DND-41 (cell line): Measurements from ENCODE around the gene CEP63.

ENCODE experiments used
- ATAC-seq: fragments of 200-7000 bp; cut with Tn5 transposase; 3 replicates; pipeline ENCODE4 v1.9.1; 2021; ENCODE audit warnings: low read depth; ENCODE audit not compliant: insufficient read depth
- DNase-seq: peaks from one replicate; pipeline ENCODE4 v3.0.0-alpha.2; 2020
- H2AFZ ChIP-seq: 2 replicates; pipeline ENCODE4 v1.6.0; 2012; ENCODE audit warnings: low read depth, low read length
- H3K27ac ChIP-seq: 2 replicates; pipeline ENCODE4 v1.5.1; 2012; ENCODE audit warnings: low read length, inconsistent platforms
- H3K27me3 ChIP-seq: fragments of 200-600 bp; sonication (generic); 2 replicates; pipeline ENCODE4 v1.6.0; 2012; ENCODE audit warnings: low read length, mild to moderate bottlenecking, inconsistent platforms; ENCODE audit not compliant: insufficient read depth, poor library complexity
- H3K36me3 ChIP-seq: 2 replicates; pipeline ENCODE4 v1.5.1; 2012; ENCODE audit warnings: low read length, inconsistent platforms; ENCODE audit not compliant: insufficient read depth
- H3K4me1 ChIP-seq: 2 replicates; pipeline ENCODE4 v1.5.1; 2012; ENCODE audit warnings: mild to moderate bottlenecking, low read length; ENCODE audit not compliant: insufficient read depth
- H3K4me2 ChIP-seq: 2 replicates; pipeline ENCODE4 v1.6.0; 2012; ENCODE audit warnings: mild to moderate bottlenecking, moderate library complexity, low read length, inconsistent platforms; ENCODE audit not compliant: insufficient read depth
- H3K4me3 ChIP-seq, 2 experiments: fragments of 200-600 bp in 1 of 2; shearing (Covaris generic) in 1 of 2; 2 replicates each; pipeline ENCODE4 v1.5.1; 2012 to 2016; ENCODE audit warnings: inconsistent platforms in 2 of 2, low read length in 2 of 2, mild to moderate bottlenecking in 2 of 2, low read depth in 1 of 2, moderate library complexity in 1 of 2
- H3K79me2 ChIP-seq: 2 replicates; pipeline ENCODE4 v1.6.0; 2012; ENCODE audit warnings: low read length, inconsistent platforms; ENCODE audit not compliant: insufficient read depth
- H3K9ac ChIP-seq: 2 replicates; pipeline ENCODE4 v1.6.0; 2012; ENCODE audit warnings: low read depth, mild to moderate bottlenecking, inconsistent platforms, low read length, moderate library complexity
- H3K9me3 ChIP-seq: 2 replicates; pipeline ENCODE4 v1.5.1; 2012; ENCODE audit warnings: low read length, moderate library complexity, mild to moderate bottlenecking, inconsistent platforms; ENCODE audit not compliant: insufficient read depth, severe bottlenecking
- H4K20me1 ChIP-seq: 2 replicates; pipeline ENCODE4 v1.6.0; 2012; ENCODE audit warnings: low read length; ENCODE audit not compliant: insufficient read depth
- CTCF ChIP-seq: IDR thresholded peaks from 2 replicates; pipeline ENCODE4 v1.5.1; 2012; ENCODE audit warnings: borderline replicate concordance, low read length, moderate library complexity, mild to moderate bottlenecking; ENCODE audit not compliant: poor library complexity, severe bottlenecking; ENCODE audit errors: extremely low read depth
- EZH2 ChIP-seq: IDR thresholded peaks from 3 replicates; pipeline ENCODE4 v1.6.1; 2012; ENCODE audit warnings: borderline replicate concordance, low read depth, mild to moderate bottlenecking, moderate library complexity, low read length, inconsistent platforms; ENCODE audit not compliant: severe bottlenecking

Gene CEP63

DNA sequence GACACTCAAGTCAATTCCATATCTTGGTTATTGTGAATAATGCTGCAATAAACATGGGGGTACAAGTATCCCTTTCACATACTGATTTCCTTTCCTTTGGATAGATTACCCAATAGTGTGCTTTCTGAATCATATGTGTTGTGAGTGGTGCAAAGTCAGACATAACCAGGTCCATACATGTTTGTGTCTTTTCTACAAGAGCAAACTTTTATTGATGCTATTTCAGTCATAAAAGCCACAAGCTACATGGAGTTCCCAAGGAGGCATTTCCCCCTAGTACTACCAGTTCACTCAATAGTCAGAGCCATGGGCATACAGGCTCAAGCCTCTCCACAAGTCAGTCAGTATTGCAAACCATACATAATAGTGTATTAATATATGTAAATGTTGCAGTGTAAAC lies 10.1 kb downstream of the CEP63 start:
- Histone ChIP-seq H3K27ac (no peak overlapping the region), H3K36me3 (peaks cover 20% of the 10 kb centered on the region), H3K4me2 (no peak overlapping the region), H2AFZ (no peak overlapping the region), H3K4me3 (no peak overlapping the region), H3K9me3 (no peaks in the 10 kb centered on the region), H3K4me1 (0 out of 2 replicates have a peak, but pooled peaks cover 2% of the 10 kb centered on the region), H3K79me2 (peaks cover 84% of the 10 kb centered on the region), H4K20me1 (peaks cover 7% of the 10 kb centered on the region; the same call in 1 of the 2 replicates), H3K9ac (no peak overlapping the region), H3K27me3 (no peaks in the 10 kb centered on the region)
- ATAC-seq: no peak
- TF ChIP-seq CTCF: no peak
- TF ChIP-seq EZH2: no peak
- DNase-seq: no peak

GRCh38 chr3:134496471-134497071 lies 10.7 kb downstream of the CEP63 start:
- no peak for TF ChIP-seq CTCF
- TF ChIP-seq EZH2: no peak
- DNase-seq: no peak
- Histone ChIP-seq H3K36me3 (peaks cover 20% of the 10 kb centered on the region), H3K9me3 (no peaks in the 10 kb centered on the region), H3K79me2 (peaks cover 85% of the 10 kb centered on the region), H3K9ac (no peak overlapping the region), H2AFZ (no peak overlapping the region), H3K27me3 (no peaks in the 10 kb centered on the region), H4K20me1 (peaks cover 7% of the 10 kb centered on the region; the same call in 1 of the 2 replicates), H3K4me2 (no peak overlapping the region), H3K4me3 (no peak overlapping the region), H3K27ac (no peak overlapping the region), H3K4me1 (no peaks in the 10 kb centered on the region)
- no peak for ATAC-seq

- Histone ChIP-seq H3K9ac (no peak overlapping the region), H3K79me2 (peaks cover 79% of the 10 kb centered on the region), H3K9me3 (peaks cover 13% of the 10 kb centered on the region), H3K36me3 (peaks cover 46% of the 10 kb centered on the region), H3K4me3 (no peak overlapping the region), H3K4me1 (no peaks in the 10 kb centered on the region), H3K27me3 (no peaks in the 10 kb centered on the region), H4K20me1 (peaks cover 3% of the 10 kb centered on the region; the same call in 1 of the 2 replicates), H2AFZ (no peak overlapping the region), H3K4me2 (no peak overlapping the region), H3K27ac (no peak overlapping the region)
- DNase-seq (no peak), ATAC-seq (no peak)
- TF ChIP-seq EZH2 (no peak), CTCF (no peak)
Measured at GRCh38 chr3:134503266-134503665, 17.4 kb downstream of the CEP63 start.

DNA sequence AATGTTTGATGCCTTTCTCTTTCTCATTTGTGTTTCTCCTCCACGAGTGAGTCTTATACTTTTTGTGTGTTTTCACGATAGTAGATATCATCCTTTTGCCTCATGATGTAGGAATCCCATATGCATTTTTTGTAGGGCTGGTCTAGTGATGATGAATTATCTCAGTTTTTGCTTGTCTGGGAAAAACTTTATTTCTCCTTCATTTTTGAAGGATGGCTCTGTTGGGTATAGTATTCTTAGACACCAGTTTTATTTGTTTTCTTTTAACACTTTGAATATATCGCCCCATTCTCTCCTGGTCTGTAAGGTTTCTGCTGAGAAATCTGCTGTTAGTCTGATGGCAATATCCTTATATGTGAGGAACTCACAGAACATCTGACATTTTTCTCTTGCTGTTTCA lies 18.3 kb downstream of the CEP63 start:
- no peaks in the 10 kb centered on the region for H4K20me1 ChIP-seq

More for the DNA sequence above, 18.3 kb downstream of the CEP63 start:
- H2AFZ ChIP-seq: no peak overlapping the region
- DNase-seq (no peak), ATAC-seq (no peak)
- peaks cover 13% of the 10 kb centered on the region for H3K9me3 ChIP-seq
- H3K79me2 ChIP-seq: peaks cover 72% of the 10 kb centered on the region
- no peaks in the 10 kb centered on the region for H3K27me3 ChIP-seq
- H3K27ac ChIP-seq: no peak overlapping the region
- no peak for TF ChIP-seq CTCF
- no peak overlapping the region for H3K4me3 ChIP-seq
- H3K4me2 ChIP-seq: no peak overlapping the region
- H3K36me3 ChIP-seq: peaks cover 55% of the 10 kb centered on the region
- no peaks in the 10 kb centered on the region for H3K4me1 ChIP-seq
- no peak overlapping the region for H3K9ac ChIP-seq
